NCI-H2227 treated with DMSO at 0.1 percent for 48 hours (cell line): ENCODE results near the gene SLA2.
"Not testable (repeated sequence)": the region's sequence is repeated elsewhere in the genome, so short reads cannot be mapped to it uniquely, and the experiment has no call there.

ENCODE experiments used
- DNase-seq: peaks from one replicate; lab custom pipeline; 2025; lab: John Stamatoyannopoulos, UW

SLA2 gene

DNA sequence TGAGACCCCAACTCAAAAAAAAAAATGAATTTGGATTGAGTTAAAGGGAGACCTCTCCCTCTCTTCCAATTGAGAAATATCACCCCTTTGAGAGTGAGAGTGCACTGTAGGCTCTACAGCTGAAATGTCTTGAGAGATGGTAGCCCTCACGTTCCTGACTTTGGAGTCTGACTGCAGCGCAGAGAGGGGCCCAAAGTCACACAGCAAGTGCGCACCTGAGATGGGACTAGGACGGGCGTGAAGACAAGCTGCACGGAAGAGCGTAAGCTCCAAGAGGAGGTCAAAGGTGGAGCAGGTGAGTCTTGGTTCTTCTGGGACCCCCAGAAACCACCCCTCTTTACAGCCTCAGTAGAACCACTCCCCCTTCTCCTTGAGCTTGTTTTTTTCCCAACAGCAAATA is 643 bp downstream of the SLA2 start:
- no peak for DNase-seq

DNA sequence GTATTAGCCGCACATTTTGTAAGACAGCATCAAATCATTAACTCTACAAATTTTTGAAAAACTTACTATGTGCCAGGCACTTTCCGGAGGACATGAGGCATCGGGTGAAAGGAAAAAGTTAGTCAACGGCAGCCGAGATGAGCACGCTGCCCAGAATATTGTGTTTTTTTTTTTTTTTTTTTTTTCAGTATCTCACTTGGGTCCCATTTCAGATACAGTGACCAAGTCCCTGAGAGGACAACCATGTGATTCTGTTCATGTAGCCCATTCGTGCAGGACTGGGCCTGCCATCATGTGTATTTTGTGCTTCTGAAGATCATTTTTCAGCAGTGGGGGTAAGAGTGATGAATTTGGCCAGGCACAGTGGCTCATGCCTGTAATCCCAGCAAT is 1.3 kb downstream of the SLA2 start:
- DNase-seq, result no peak

DNA sequence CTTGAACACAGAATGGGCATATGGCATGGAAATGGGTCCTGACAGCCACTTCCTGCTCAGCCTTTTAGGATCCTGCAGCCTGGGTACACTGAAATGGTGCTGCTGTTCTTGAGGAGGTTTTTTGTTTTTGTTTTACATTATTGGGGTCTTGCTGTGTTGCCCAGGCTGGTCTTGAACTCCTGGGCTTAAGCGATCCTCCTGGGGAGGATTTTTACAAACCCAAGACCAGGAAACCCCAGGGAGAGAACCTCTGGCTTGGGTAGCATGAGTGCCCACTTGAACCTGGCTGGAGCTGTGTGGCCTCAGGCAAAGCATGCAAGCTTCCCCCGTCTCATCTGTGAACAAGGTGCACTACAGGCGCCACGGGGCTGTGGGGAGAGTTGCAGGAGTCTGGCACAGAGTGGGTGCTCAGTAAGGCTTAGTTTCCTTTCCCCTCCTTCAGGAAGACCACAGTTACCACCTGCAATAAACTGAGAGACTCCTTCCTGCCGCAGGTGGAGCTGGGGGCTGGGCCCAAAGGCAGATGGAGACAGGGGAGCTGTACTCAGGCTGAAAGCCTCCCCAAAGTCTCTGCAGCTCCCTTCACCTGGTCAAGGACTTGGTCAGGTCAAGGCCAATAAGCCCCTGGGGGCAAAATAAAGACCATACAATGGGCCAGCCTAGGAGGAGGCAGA is 1.8 kb downstream of the SLA2 start:
- no peak for DNase-seq

DNA sequence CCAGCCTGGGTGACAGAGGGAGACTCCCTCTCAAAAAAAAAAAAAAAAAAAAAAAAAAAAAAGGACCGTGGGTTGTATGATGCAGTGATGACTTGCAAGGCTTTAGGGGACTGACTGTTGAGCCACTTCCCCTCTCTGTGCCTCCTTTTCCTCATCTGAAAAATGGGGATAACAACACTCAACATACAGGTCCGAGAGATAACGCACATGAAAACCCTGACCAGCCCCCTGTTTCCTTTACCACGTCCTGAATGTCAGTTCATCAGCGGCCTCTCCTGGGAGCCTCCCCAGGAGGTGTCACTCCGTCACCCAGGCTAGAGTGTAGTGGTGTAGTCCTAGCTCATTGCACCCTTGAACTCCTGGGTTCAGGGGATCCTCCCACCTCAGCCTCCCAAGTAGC is 3.9 kb downstream of the SLA2 start:
- DNase-seq, result no peak

DNA sequence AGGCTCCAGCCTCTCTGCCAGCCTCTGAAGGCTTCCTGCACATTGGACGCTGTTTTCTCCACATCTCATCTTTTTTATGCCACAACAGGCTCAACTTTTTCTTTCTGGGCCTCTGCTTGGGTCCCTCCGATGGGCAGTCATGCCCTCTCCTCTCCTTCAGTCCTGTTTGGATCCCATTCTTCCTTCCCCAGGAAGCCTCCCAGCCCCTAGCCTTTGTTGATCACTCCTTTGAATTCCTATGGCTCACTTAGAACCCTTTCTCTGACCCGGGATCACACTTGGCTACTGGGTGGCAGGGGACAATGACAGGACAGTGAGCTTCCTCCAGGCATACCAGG is 4.5 kb downstream of the SLA2 start:
- no peak for DNase-seq

DNA sequence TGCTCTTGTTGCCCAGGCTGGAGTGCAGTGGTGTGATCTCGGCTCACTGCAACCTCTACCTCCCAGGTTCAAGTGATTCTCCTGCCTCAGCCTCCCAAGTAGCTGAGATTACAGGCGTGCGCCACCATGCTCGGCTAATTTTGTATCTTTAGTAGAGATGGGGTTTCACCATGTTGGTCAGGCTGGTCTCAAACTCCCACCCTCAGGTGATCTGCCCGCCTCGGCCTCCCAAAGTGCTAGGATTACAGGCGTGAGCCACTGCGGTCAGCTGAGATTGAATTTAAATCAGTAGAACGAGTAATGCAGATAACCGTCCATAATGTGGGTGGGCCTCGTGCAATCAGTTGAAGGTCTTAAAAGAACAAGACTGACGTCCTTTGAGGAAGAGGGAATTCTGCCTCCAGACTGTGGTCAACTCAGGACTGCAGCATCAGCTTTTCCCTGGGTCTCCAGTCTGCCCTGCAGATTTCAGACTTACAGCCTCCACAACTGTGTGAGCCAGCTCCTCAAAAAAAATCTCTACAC is 7.1 kb downstream of the SLA2 start:
- not testable (repeated sequence) for DNase-seq

DNA sequence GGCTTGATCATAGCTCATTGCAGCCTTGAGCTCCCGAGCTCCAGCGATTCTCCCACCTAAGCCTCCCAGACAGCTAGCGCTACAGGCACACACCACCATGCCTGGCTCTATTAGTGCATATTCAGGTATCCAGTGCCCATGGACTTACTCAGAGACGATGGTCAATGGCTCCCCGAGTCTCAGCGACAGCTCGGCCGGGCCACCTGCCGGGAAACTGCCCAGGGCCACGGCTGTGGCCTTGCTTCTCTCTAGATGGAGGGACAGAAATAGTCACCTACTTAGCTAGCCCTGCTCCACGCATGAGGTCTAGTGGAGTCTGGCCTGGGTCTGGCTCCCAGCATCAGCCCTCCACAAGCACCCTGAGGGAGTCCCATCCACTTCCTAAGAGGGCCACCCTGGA is 11.7 kb downstream of the SLA2 start:
- DNase-seq, result no peak

DNA sequence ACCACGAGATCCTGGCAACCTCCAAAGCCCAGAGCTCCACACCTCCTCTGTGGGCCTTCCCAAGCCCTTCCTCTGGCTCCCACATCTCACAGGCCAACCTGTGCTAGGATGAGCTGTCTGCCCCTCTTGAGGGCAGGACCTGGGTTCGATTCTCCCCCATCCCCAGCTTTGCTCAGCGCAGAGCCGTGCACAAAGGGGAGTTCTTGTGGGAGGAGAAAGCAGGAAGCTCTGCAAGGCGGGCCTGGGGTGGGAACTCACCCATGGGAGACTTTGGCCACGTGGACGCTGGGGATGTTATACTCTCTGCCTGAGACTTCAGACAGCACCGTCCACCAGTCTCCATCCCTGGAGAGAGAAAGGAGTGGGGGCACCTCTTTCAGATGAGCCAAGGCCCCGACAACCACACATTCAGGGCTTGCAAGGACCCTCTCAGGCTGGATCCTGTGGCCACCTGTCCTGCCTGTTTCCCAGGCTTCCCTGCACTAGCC is 12.7 kb downstream of the SLA2 start:
- DNase-seq, result no peak

DNA sequence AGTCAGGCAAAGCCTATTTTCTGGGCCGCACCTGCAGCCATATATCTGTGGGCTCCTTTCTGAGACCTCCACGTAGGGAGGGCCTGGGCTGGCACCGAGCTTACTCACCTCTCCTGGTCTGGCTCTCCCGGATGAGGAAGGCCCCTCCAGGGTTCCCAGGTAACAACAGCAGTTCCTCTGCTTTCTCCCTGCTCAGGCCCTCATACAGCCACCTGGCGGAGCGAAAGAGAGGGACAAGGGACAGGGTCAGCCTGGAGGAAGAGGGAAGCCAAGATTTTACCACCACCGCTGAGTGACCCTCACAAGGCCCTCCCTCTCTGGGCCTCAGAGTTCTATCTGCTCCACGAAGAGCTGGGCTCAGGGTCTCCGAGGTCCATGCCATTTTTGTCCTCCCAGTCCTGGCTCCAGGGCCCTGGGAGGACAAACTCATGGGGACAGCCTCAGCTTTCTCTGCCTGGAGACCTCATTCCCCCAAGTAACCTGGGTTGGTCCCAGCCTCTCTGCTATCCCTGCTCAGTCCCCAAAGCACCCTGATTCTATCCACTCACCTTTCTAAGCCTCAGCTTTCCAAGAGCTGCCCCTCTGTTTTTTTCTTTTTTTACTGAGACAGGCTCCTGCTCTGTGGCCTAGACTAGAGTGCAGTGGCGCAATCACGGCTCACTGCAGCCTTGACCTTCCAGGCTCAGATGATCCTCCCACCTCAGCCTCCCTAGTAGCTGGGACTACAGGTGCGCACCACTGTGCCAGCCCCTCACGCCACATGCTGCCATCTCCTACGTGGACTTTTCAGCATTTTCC is 13.3 kb downstream of the SLA2 start:
- DNase-seq, result no peak

DNA sequence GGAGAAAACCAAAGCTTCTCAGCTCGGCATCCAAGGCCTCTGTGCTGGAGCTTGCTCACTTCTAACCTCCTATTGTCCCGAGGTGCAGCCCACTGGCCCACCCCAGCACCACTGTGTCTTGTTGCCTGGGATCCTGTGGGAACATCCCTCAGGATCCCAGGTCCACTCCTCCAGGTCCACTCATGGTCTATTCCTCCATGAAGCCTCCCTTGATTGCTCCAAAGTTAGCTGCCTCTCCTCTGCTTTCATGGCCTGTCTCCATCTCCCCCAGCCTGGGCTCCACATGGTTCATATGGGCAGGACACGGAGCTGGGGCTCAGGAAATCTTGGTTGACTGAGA is 13.9 kb downstream of the SLA2 start:
- no peak for DNase-seq

DNA sequence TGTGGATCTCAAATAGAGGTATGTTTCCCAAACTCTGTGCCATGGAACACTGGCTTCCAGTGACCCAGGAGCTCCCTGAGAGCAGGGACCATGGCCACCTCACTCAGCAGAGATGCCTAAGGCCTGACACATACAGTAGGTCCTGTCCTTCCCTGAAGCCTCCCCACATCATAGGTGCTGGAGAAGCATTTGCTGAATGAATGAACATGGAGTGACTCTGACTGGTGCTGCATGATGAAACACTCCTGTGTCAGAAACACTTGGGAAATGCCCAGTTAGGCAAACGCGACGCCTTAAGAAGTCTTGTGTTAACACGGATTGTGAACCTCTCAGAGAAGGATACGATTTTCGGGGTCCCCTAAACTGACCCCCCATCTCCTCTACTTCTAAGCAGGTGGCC is 14.3 kb downstream of the SLA2 start:
- no peak for DNase-seq

DNA sequence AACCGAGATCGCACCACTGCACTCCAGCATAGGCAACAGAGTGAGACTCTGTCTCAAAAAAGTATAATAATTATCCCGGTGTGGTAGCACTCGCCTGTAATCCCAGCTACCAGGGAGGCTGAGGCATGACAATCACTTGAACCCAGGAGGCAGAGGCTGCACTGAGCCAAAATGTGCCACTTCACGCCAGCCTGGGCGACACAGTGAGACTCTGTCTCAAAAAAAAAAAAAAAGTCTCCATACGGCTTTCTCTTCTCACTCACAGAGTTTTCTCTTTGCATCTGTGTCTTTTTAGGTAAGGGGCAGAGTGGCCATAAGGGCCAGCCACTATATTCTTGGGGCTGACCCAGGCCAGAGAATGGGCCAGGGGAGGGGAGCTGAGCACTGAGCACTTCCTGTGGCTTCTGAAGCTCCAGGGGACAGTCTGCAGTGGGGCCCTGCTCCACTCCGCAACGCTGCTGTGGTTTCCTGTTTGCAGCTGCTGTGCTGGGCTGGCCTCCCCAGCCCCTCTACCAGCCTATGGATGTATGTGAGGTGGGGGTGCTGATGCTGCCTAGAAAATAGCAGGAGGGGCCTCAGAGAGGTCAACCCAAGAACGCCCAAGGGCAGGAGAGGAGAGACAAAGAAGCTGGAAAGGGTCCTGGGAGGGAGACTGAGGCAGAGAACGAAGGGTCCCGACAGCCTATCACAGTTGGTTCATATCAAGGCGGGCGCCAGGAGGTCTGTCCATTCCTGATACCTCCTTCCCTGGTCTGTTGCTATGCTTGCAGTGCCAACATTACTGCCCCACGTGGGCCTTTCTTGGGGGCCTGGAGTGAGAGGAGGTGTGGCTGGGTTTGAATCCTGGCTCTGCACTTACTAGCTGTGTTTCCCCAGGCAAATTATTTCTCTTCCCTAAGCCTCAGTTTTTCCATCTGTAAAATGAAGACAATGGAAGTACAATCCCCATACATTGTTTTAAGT is 16.0 kb downstream of the SLA2 start:
- no peak for DNase-seq

DNA sequence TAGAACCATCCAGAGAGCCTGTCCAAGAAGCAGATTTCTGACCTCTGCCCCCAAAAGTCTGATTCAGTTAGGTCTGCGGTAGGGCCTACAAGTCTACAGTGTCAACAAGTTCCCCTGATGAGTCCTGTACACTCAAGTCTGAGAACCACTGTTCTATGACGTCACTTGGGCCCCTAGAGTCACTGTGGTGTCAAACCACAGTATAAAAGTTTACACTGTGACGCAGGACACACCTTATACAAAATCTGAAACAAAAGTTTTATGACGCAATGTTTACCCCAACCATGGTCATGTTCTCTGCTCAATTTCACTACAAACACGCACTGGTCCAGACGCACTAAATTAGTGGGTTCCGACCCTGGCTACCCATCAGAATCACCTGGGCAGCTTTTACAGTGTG is 17.9 kb downstream of the SLA2 start:
- DNase-seq, result no peak

DNA sequence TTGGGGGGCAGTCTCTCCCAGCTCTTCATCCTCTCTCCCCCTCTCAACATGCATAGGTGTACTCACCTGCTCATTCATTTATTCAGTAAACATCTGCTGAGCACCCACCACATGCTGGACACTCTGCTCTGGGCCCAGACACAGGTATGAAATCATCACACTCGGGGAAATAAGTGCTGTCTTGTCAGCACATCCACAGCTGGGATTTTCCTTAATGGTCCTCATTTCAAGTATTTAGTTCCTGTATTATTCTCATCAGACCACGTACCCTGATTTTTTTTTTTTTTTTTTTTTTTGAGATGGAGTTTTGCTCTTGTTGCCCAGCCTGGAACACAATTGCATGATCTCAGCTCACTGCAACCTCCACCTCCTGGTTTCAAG is 21.1 kb downstream of the SLA2 start:
- no peak for DNase-seq

DNA sequence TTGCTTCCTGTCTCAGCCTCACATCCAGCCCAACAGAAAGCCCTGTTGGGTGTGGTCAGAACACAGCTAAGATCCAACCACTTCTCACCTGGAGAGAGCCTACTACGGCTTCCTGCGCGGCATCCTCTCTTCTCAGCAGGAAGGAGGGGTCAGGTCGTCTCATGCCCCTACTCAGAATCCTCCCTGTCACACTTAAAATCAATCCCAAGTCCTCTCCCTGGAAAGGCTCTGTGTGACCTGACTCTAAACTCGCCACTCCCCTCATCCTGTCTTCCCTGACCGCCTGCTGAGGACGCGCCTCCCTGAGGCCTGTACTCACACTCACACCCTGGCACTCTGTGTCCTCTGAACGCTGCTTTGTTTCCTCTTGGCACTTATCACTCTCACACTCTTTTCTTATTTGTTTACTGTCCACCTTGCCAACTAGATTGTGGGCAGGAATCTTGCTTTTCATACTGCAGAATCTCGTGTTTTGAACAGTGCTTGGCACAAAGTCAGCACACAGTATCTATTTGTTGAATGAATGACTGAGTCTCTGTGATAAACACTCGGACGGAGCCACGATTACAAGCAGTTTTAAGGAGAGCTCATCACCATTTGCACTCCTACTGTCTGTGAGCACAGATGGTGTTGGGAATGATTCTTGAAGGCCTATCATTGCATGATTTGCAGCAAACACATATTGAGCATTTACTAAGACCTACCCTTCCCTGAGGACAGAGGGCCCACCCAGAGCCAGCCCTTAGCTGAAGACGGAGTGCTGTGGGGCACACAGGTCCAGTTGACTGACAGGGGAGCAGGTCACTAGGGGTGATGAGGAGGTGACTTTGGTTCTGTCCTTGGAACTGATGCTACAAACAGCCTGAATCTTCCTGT is 21.7 kb downstream of the SLA2 start:
- DNase-seq, result peak; percentile 16

DNA sequence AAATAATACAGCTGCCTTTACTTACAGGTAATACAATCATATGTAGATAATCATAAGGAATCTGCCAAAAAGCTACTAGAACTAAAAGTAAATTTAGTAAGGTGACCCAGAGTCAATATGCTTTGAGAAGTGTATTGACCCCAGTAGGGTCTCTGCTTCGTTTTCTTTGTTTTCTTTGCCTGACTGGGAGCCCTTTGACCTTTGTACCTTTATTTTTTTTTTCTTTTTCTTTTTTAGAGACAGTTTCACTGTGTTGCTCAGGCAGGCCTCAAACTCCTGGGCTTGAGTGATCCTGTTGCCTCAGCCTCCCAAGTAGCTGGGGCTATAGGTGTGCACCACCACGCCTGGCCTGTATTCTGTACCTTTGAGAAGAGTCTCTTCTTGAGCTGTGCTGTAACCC is 22.6 kb downstream of the SLA2 start:
- DNase-seq, result no peak

DNA sequence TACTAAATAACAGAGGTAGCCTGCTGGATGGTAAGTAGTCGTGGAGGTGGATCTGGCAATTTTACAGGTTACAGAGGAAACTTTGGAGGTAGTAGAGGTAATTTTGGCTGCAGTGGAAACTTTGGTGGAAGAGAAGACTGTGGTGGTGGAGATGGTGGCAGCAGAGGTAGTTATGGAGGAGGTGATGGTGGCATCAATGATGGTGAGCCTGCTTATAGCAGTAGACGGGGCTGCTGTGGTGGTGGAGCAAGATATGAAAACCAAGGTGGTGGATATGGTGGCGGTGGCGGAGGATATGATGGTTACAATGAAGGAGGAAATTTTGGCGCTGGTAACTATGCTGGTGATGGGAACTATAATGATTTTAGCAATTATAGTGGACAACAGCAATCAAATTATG is 25.1 kb downstream of the SLA2 start:
- no peak for DNase-seq

DNA sequence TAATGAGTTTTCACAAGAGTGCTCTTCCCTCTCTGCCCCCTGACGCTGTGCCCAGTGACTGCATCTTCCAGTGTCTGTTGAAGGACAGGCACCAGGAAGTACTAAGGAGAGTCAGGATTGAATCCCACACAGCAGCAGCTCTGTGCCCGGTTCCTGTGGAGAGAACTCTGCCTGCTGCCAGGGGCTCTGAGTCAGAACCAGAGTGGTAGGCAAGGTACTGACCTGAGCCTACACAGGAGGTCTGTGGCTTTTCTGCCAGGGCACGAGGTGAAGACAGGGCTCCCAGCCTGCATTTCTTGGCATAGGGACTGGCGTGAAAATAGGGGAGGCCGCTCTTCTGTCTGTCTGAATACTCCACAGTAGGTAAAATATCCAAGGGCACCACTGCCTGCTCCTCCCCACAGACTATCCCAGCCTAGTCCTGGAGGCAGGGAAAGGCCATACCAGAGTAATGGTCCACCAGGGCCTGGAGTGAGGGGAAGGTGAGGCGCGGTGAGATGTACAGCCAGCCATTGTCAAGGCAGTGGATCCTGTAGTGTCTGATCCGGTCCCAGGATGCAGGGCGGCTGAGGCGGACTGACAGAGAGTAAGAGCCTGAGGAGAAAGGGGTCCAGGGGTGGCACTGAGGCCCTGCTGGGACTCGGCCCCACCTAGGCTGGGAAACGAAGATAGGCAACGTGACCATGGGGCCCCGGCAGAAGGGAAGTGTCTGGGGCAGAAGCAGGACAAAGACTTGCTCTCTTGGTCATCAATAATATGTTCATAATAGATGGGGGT is 31.0 kb downstream of the SLA2 start:
- no peak for DNase-seq

DNA sequence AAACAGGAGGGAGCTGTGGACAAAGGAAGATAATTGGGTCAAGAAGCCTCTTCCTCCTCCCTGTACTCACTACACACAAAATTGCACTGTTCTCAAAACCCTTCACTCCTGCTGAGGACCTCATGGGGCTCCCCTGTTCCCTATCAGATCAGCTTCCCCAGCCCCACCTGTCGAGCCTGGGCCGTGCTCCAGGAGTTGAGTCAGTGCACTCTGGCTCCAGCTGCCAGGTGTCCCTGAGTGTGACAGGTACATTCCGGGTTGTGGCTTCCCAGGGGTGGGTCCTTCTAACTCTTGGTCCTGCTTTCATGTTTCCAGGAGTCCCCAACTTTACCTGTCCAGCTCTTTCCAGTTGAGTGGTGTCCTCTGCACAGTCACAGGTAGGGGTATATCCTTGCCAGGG is 32.0 kb downstream of the SLA2 start:
- no peak for DNase-seq

DNA sequence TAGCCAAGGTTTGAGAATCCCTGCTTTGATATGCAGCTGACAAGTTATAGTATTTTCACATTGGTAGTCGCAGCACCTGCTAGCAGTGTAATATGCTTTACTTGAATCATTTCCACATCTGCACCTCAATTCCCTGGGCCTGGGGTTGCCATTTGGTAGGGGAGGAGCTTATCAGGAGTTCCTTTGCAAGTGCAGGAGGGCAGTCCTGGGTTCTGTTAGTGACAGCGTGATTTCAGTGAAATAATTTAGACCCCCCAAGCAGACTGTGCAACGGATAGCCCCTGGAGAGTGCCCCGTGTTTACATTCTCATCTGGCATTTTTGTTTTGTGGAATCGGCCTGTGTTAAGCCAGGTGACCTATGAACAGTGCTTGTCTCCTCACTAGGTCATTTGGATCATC is 34.4 kb downstream of the SLA2 start:
- DNase-seq, result no peak

DNA sequence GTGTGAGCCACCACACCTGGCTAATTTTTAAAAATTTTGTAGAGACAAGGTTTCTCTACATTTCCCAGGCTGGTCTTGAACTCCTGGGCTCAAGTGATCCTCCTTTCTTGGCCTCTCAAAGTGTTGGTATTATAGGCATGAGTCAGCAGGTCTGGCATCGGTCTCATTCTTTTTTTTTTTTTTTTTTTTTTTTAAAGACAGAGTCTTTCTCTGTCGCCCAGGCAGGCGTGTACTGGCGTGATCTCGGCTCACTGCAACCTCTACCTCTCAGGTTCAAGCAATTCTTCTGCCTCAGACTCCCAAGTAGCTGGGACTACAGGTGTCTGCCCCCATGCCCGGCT is 37.6 kb downstream of the SLA2 start:
- not testable (repeated sequence) for DNase-seq
